Sigmoid colon (tissue), 4 donors: ENCODE measurements around the gene VAV3.

Source experiments
- CTCF ChIP-seq, 4 experiments: fragments of 450-650 bp in 3 of 4; fragments of 200-600 bp in 1 of 4; IDR thresholded peaks; one replicate each; pipeline ENCODE4 v1.5.1; 2016 to 2019; ENCODE audit warnings: antibody characterized with exemption in 4 of 4, mild to moderate bottlenecking in 3 of 4, moderate library complexity in 2 of 4
- POLR2AphosphoS5 ChIP-seq, 4 donors: sonication (generic); formaldehyde crosslinking; IDR thresholded peaks; one replicate each; pipeline ENCODE4 v1.6.1; 2017; ENCODE audit warnings: antibody characterized with exemption in 4 of 4

- TF ChIP-seq CTCF (IDR thresholded peaks at IDR 0.05) = no peak
- no peak for TF ChIP-seq POLR2AphosphoS5 (IDR thresholded peaks at IDR 0.05)
These were observed 261.9 kb downstream of the VAV3 start for GRCh38 chr1:107702946-107703571.
